Measurements from ENCODE around the gene PDE7B. TPM values are rescaled to one million over a fixed set of nuclear protein-coding genes. Genes with fewer than 3 reads are reported as not detected.

The PDE7B gene
- total and polyA plus RNA-seq, 2 of the 4 experiments (the other 2 are of a cell fraction): 7.8 to 12.4 TPM

- Histone ChIP-seq H3K14ac (replicated peaks; ENCODE audit: low read depth, low read length) (peak overlapping the region; percentile 57), H2BK15ac (ENCODE audit: low read depth, low read length) (peak overlapping the region; percentile 27; the same call in 1 of the 3 replicates), H3K27me3 (ENCODE audit: control insufficient read depth, insufficient read depth, low read length) (no peaks in the 10 kb centered on the region), H3K9ac (ENCODE audit: low read depth, low read length) (peak overlapping the region; percentile 41; the same call in 1 of the 2 replicates), H3K4ac (ENCODE audit: low read depth, low read length) (peak overlapping the region; percentile 74), H3K18ac (ENCODE audit: low read depth, low read length) (peak overlapping the region; percentile 79), H3K9me1 (ENCODE audit: insufficient read depth, low read length) (peaks cover 5% of the 10 kb centered on the region; the same call in 1 of the 2 replicates), H4K5ac (ENCODE audit: low read depth, low read length) (peak overlapping the region; percentile 86), H2AK5ac (ENCODE audit: low read depth, low read length) (peak overlapping the region; percentile 85), H2AFZ (replicated peaks; ENCODE audit: low read length, poor library complexity) (peak overlapping the region; percentile 91), H2BK20ac (ENCODE audit: low read depth, low read length) (peak overlapping the region; percentile 24; the same call in 1 of the 2 replicates), H3K4me2 (ENCODE audit: low read depth, low read length) (peak overlapping the region; percentile 66), H3K36me3 (ENCODE audit: control insufficient read depth, insufficient read depth, low read length) (peaks cover 24% of the 10 kb centered on the region), H3K4me3 (ENCODE audit: insufficient read depth, low read depth, low read length) (no peak overlapping the region), H4K20me1 (ENCODE audit: insufficient read depth, low read length) (no peaks in the 10 kb centered on the region), H2BK5ac (ENCODE audit: low read depth, low read length, poor library complexity, severe bottlenecking) (peak overlapping the region; percentile 76), H2BK120ac (ENCODE audit: low read depth, low read length) (peak overlapping the region; percentile 77), H3K79me1 (ENCODE audit: low read depth in 1 of 2, low read length in 2 of 2) (peaks cover 7 to 11% of the 10 kb centered on the region in 2 experiments; a peak in 2 of 4 replicates), H4K8ac (ENCODE audit: low read depth in 2 of 2, low read length in 2 of 2) (peak overlapping the region; percentile 75 to 91), H2AK9ac (replicated peaks; ENCODE audit: low read depth, low read length, poor library complexity) (peak overlapping the region; percentile 17), H3K23ac (ENCODE audit: low read depth, low read length) (peak overlapping the region; percentile 57), H3K9me3 (ENCODE audit: control insufficient read depth, insufficient read depth, low read length) (no peaks in the 10 kb centered on the region), H4K91ac (ENCODE audit: insufficient read depth, low read depth, low read length) (peak overlapping the region; percentile 82; the same call in 1 of the 2 replicates), H3K4me1 (ENCODE audit: control insufficient read depth, insufficient read depth, low read length) (peaks cover 5% of the 10 kb centered on the region), H3K27ac (ENCODE audit: insufficient read depth, low read length) (peak overlapping the region; percentile 85), H3K56ac (ENCODE audit: extremely low read depth, insufficient read depth, low read length) (peak overlapping the region; percentile 76; the same call in 1 of the 2 replicates)
- TF ChIP-seq MAFK (IDR thresholded peaks at IDR 0.05; ENCODE audit: low read depth, low read length) (peak; percentile 84), MXI1 (IDR thresholded peaks at IDR 0.05; ENCODE audit: borderline replicate concordance, low read depth, low read length) (no peak), BHLHE40 (IDR thresholded peaks at IDR 0.05; ENCODE audit: low read depth, low read length) (peak; percentile 13; the same call in 1 of the 2 replicates), RAD21 (IDR thresholded peaks at IDR 0.05; ENCODE audit: low read length) (no peak), CEBPB (IDR thresholded peaks at IDR 0.05; ENCODE audit: low read depth, low read length) (peak; percentile 57; the same call in 1 of the 2 replicates)
- in situ Hi-C loops (cut with MboI; ENCODE audit: low sequenced_read_pairs) (no loop called here), dilution Hi-C loops (cut with HindIII; ENCODE audit: low sequenced_read_pairs, unreplicated experiment) (no loop called here), intact Hi-C loops (cut with micrococcal nuclease) (no loop called here)
- CTCF ChIA-PET: no interaction called here
- no TSS peak for BruUV-seq (replicated peaks)
- ATAC-seq (ENCODE audit: low read depth): peak; percentile 88
- POLR2A ChIA-PET (ENCODE audit: unreplicated experiment): no interaction called here
- peak; percentile 96 for DNase-seq
- WGBS, 2 experiments (ENCODE audit: extremely low coverage in 2 of 2, insufficient read length in 1 of 2): 4% methylated on average over 4 of the region's 13 CpGs; no CpG with 5 or more reads in 1 of the 2 experiments
These were observed 322.3 kb downstream of the PDE7B start for GRCh38 chr6:136173519-136174507.
